ENCODE results near the gene SLC1A7. TPM values are rescaled to one million over a fixed set of nuclear protein-coding genes. Genes with fewer than 3 reads are reported as not detected.

SLC1A7 gene
- total RNA-seq, 1 experiment from 2014 or later, result 0.31 TPM

DNA sequence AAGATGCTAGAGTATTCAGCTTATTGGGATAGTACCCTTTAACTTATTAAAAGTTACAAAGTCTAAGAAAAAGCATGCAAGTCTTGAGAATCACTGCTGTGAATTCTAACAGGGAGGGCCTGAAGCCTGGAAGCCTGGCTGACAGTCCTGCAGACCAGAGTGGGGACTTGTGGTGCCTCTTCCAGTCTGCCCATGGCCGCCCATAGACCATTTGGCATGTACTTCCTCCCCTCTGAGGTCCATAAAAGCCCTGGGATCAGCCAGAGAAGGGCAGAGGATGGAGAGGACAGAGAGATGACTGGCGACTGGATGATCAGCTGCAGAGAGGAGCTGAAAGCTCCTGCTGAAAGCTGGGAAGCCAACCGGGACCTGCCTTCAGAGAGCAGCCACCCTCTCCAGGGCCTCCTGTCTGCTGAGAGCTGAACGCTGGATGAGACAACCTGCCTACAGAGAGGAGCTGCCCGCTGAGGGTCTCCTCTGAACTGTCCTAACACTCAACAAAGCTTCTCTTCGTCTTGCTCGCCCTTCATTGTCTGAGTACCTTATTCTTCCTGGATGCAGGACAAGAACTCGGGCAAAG, 12.5 kb upstream of the SLC1A7 start:
- DNase-seq (ENCODE audit: low read depth, low spot score) (no peak), ATAC-seq (no peak)
- Histone ChIP-seq H3K27ac (ENCODE audit: low read length) (no peak overlapping the region), H3K27me3 (ENCODE audit: control insufficient read depth, insufficient read depth, low read length) (no peaks in the 10 kb centered on the region), H3K36me3 (ENCODE audit: control insufficient read depth, insufficient read depth, low read length) (no peaks in the 10 kb centered on the region), H3K4me1 (ENCODE audit: control insufficient read depth, insufficient read depth, low read length) (no peaks in the 10 kb centered on the region), H3K9me3 (ENCODE audit: control insufficient read depth, insufficient read depth, low read depth, low read length) (no peaks in the 10 kb centered on the region), H3K4me3 (ENCODE audit: low read depth in 2 of 2, low read length in 2 of 2) (no peak overlapping the region)
- no peak for TF ChIP-seq TCF7L2 (IDR thresholded peaks at IDR 0.05; ENCODE audit: low read depth, low read length)
- TF ChIP-seq POLR2AphosphoS5 (IDR thresholded peaks at IDR 0.05; ENCODE audit: low read depth, low read length), result no peak
- TF ChIP-seq, protein P1, sequence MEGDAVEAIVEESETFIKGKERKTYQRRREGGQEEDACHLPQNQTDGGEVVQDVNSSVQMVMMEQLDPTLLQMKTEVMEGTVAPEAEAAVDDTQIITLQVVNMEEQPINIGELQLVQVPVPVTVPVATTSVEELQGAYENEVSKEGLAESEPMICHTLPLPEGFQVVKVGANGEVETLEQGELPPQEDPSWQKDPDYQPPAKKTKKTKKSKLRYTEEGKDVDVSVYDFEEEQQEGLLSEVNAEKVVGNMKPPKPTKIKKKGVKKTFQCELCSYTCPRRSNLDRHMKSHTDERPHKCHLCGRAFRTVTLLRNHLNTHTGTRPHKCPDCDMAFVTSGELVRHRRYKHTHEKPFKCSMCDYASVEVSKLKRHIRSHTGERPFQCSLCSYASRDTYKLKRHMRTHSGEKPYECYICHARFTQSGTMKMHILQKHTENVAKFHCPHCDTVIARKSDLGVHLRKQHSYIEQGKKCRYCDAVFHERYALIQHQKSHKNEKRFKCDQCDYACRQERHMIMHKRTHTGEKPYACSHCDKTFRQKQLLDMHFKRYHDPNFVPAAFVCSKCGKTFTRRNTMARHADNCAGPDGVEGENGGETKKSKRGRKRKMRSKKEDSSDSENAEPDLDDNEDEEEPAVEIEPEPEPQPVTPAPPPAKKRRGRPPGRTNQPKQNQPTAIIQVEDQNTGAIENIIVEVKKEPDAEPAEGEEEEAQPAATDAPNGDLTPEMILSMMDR (IDR thresholded peaks at IDR 0.05), result no peak
- no peak for TF ChIP-seq SIN3A (IDR thresholded peaks at IDR 0.05; ENCODE audit: borderline replicate concordance, insufficient read depth, low read depth, low read length)
- TF ChIP-seq, protein P2, sequence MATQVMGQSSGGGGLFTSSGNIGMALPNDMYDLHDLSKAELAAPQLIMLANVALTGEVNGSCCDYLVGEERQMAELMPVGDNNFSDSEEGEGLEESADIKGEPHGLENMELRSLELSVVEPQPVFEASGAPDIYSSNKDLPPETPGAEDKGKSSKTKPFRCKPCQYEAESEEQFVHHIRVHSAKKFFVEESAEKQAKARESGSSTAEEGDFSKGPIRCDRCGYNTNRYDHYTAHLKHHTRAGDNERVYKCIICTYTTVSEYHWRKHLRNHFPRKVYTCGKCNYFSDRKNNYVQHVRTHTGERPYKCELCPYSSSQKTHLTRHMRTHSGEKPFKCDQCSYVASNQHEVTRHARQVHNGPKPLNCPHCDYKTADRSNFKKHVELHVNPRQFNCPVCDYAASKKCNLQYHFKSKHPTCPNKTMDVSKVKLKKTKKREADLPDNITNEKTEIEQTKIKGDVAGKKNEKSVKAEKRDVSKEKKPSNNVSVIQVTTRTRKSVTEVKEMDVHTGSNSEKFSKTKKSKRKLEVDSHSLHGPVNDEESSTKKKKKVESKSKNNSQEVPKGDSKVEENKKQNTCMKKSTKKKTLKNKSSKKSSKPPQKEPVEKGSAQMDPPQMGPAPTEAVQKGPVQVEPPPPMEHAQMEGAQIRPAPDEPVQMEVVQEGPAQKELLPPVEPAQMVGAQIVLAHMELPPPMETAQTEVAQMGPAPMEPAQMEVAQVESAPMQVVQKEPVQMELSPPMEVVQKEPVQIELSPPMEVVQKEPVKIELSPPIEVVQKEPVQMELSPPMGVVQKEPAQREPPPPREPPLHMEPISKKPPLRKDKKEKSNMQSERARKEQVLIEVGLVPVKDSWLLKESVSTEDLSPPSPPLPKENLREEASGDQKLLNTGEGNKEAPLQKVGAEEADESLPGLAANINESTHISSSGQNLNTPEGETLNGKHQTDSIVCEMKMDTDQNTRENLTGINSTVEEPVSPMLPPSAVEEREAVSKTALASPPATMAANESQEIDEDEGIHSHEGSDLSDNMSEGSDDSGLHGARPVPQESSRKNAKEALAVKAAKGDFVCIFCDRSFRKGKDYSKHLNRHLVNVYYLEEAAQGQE (IDR thresholded peaks at IDR 0.05; ENCODE audit: insufficient read depth in 1 of 2, low read depth in 2 of 2, low read length in 1 of 2), result no peak
- ChIA-PET CTCF (interaction anchor here (0.6 kb wide), 1 partner anchor 17 kb away, joined by 4 read pairs; no protein-coding TSS in a partner anchor), POLR2A (no interaction called here)
- in situ Hi-C loops (cut with HindIII; ENCODE audit: low pct_unique_long_range_greater_than_20kb, low sequenced_read_pairs), result no loop called here
- intact Hi-C loops (cut with micrococcal nuclease; ENCODE audit: unreplicated experiment), result no loop called here
- no TSS peak for BruUV-seq (replicated peaks)

DNA sequence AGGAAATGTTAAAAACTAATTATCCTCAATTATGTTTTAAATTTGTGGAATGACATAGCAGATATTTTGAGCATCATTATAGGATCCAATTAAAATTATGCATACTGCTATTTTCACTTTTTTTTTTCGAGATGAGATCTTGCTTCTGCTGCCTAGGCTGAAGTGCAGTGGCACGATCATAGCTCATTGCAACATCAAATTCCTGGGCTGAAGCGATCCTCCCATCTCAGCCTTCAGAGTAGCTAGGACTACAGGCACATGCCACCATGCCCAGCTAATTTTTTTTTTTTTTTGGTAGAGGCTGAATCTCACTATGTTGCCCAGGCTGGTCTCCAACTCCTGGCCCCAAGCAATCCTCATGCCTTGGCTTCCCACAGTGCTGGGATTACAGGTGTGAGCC, 11.3 kb upstream of the SLC1A7 start:
- in situ Hi-C loops (cut with HindIII; ENCODE audit: low pct_unique_long_range_greater_than_20kb, low sequenced_read_pairs), result no loop called here
- ChIA-PET POLR2A (no interaction called here), CTCF (interaction anchor here (0.7 kb wide), 1 partner anchor 11 kb away, joined by 3 read pairs; the partner anchor contains the start of gene SLC1A7)

More for the DNA sequence above, 11.3 kb upstream of the SLC1A7 start:
- no peaks in the 10 kb centered on the region for H3K36me3 ChIP-seq (ENCODE audit: control insufficient read depth, insufficient read depth, low read length)
- no peak for DNase-seq (ENCODE audit: low read depth, low spot score)
- H3K4me3 ChIP-seq (ENCODE audit: low read depth in 2 of 2, low read length in 2 of 2), result no peak overlapping the region
- no peak overlapping the region for H3K27ac ChIP-seq (ENCODE audit: low read length)
- no peaks in the 10 kb centered on the region for H3K27me3 ChIP-seq (ENCODE audit: control insufficient read depth, insufficient read depth, low read length)
- TF ChIP-seq, protein P1 (IDR thresholded peaks at IDR 0.05), result no peak
- TF ChIP-seq TCF7L2 (IDR thresholded peaks at IDR 0.05; ENCODE audit: low read depth, low read length), result no peak
- TF ChIP-seq SIN3A (IDR thresholded peaks at IDR 0.05; ENCODE audit: borderline replicate concordance, insufficient read depth, low read depth, low read length), result no peak
- TF ChIP-seq POLR2AphosphoS5 (IDR thresholded peaks at IDR 0.05; ENCODE audit: low read depth, low read length), result no peak
- ATAC-seq, result no peak
- BruUV-seq (replicated peaks), result no TSS peak
- no peaks in the 10 kb centered on the region for H3K4me1 ChIP-seq (ENCODE audit: control insufficient read depth, insufficient read depth, low read length)
- H3K9me3 ChIP-seq (ENCODE audit: control insufficient read depth, insufficient read depth, low read depth, low read length), result no peaks in the 10 kb centered on the region
- intact Hi-C loops (cut with micrococcal nuclease; ENCODE audit: unreplicated experiment), result no loop called here
